ENCODE measurements around the gene LRRK1. TPM values are rescaled to one million over a fixed set of nuclear protein-coding genes. Genes with fewer than 3 reads are reported as not detected.

The LRRK1 gene
- polyA plus RNA-seq, 1 of the 3 experiments (the other 2 are of a cell fraction) = 6.9 TPM

- H4K20me1 ChIP-seq (ENCODE audit: insufficient read depth) = no peaks in the 10 kb centered on the region
- H3K79me2 ChIP-seq (ENCODE audit: insufficient read depth) = no peaks in the 10 kb centered on the region
- 88% methylated on average over 11 of the region's 15 CpGs for WGBS (ENCODE audit: low lambda C conversion rate)
- H3K36me3 ChIP-seq (replicated peaks in 1 of 2; ENCODE audit: control insufficient read depth in 1 of 2, insufficient read depth in 2 of 2, low read length in 1 of 2) = peaks cover 0 to 4% of the 10 kb centered on the region in 2 experiments
- peaks cover 0 to 10% of the 10 kb centered on the region in 2 experiments; a peak in 2 of 4 replicates for H3K4me1 ChIP-seq (ENCODE audit: control insufficient read depth in 1 of 2, insufficient read depth in 2 of 2, low read depth in 1 of 2, low read length in 1 of 2)
- TF ChIP-seq GABPA (IDR thresholded peaks at IDR 0.05; ENCODE audit: low read depth) (no peak), SIN3A (IDR thresholded peaks at IDR 0.05; ENCODE audit: borderline replicate concordance, low read depth, low read length) (no peak), JUND (IDR thresholded peaks at IDR 0.05) (no peak), REST (IDR thresholded peaks at IDR 0.05; ENCODE audit: low read depth, low read length) (no peak), POLR2AphosphoS5 (IDR thresholded peaks at IDR 0.05; ENCODE audit: low read depth, low read length) (no peak), EZH2phosphoT487 (IDR thresholded peaks at IDR 0.05; ENCODE audit: borderline replicate concordance, low read depth) (no peak), NRF1 (IDR thresholded peaks at IDR 0.05; ENCODE audit: low read depth, low read length) (no peak), TCF12 (IDR thresholded peaks at IDR 0.05) (no peak), RAD21 (IDR thresholded peaks at IDR 0.05; ENCODE audit: low read length) (no peak), PBX3 (IDR thresholded peaks at IDR 0.05) (no peak), RCOR1 (IDR thresholded peaks at IDR 0.05; ENCODE audit: low read length) (no peak), ELF1 (IDR thresholded peaks at IDR 0.05) (no peak), TAF1 (IDR thresholded peaks at IDR 0.05; ENCODE audit: borderline replicate concordance, low read depth, low read length) (no peak), TEAD4 (IDR thresholded peaks at IDR 0.05; ENCODE audit: borderline replicate concordance, insufficient read depth) (no peak), EP300 (IDR thresholded peaks at IDR 0.05; ENCODE audit: borderline replicate concordance in 1 of 2, low read depth in 1 of 2, low read length in 1 of 2) (no peak), NFIC (IDR thresholded peaks at IDR 0.05; ENCODE audit: borderline replicate concordance) (no peak)
- CTCF ChIA-PET = interaction anchor here (5.1 to 5.3 kb wide), 2 partner anchors 13 to 76 kb away, joined by 33 read pairs; partner anchors contain the start of gene LRRK1
- no peak overlapping the region for H2AFZ ChIP-seq (ENCODE audit: low read depth)
- H3K9ac ChIP-seq = no peak overlapping the region
- H3F3A ChIP-seq (replicated peaks; ENCODE audit: insufficient read depth) = no peaks in the 10 kb centered on the region
- no peaks in the 10 kb centered on the region for H3K9me2 ChIP-seq
- H3K9me3 ChIP-seq = no peaks in the 10 kb centered on the region
- H3K4me3 ChIP-seq (ENCODE audit: low read depth in 2 of 2, low read length in 1 of 2) = no peak overlapping the region
- POLR2A ChIA-PET = no interaction called here
- no peak for DNase-seq
- H3K27me3 ChIP-seq (ENCODE audit: insufficient read depth) = no peaks in the 10 kb centered on the region
- no peak overlapping the region for H3K4me2 ChIP-seq
- no peak overlapping the region for H3K27ac ChIP-seq (ENCODE audit: low read depth in 2 of 2, low read length in 1 of 2)
These were observed 12.2 kb downstream of the LRRK1 start for GRCh38 chr15:100931143-100931890.
